Liver (tissue), 9 donors: ENCODE measurements around the gene CREB5. TPM values are rescaled to one million over a fixed set of nuclear protein-coding genes. Genes with fewer than 3 reads are reported as not detected.

ENCODE experiments used
- DNase-seq: peaks from one replicate; pipeline ENCODE4 v3.0.0-alpha.2; 2017; ENCODE audit warnings: low spot score
- H3K27ac ChIP-seq, 2 donors: one replicate each; pipeline ENCODE4 v1.7.0; 2013; ENCODE audit warnings: inconsistent platforms in 2 of 2, low read length in 2 of 2, control low read depth in 1 of 2, low read depth in 1 of 2, mild to moderate bottlenecking in 1 of 2
- H3K27me3 ChIP-seq, 4 donors: one replicate each; pipeline versions ENCODE4 v1.6.1 to v1.7.0; 2013; ENCODE audit warnings: low read length in 3 of 4, inconsistent platforms in 1 of 4, mild to moderate bottlenecking in 1 of 4, moderate library complexity in 1 of 4; ENCODE audit not compliant: control insufficient read depth in 4 of 4, insufficient read depth in 4 of 4
- H3K36me3 ChIP-seq, 4 donors: one replicate each; pipeline versions ENCODE4 v1.6.1 to v1.7.0; 2013; ENCODE audit warnings: low read length in 3 of 4, mild to moderate bottlenecking in 3 of 4, low read depth in 1 of 4, moderate library complexity in 1 of 4; ENCODE audit not compliant: control insufficient read depth in 4 of 4, insufficient read depth in 3 of 4
- H3K4me1 ChIP-seq, 4 donors: one replicate each; pipeline versions ENCODE4 v1.6.1 to v1.7.0; 2013; ENCODE audit warnings: low read length in 3 of 4, mild to moderate bottlenecking in 3 of 4, moderate library complexity in 1 of 4; ENCODE audit not compliant: control insufficient read depth in 4 of 4, insufficient read depth in 4 of 4
- H3K4me3 ChIP-seq, 3 donors: one replicate each; pipeline versions ENCODE4 v1.6.1 to v1.7.0; 2013; ENCODE audit warnings: low read length in 3 of 3, control low read depth in 1 of 3, low read depth in 1 of 3, mild to moderate bottlenecking in 1 of 3
- H3K9ac ChIP-seq, 2 donors: one replicate each; pipeline ENCODE4 v1.7.0; 2013; ENCODE audit warnings: low read length in 2 of 2, mild to moderate bottlenecking in 2 of 2, moderate library complexity in 2 of 2, control low read depth in 1 of 2, low read depth in 1 of 2
- H3K9me3 ChIP-seq, 4 donors: one replicate each; pipeline versions ENCODE4 v1.6.1 to v1.7.0; 2013; ENCODE audit warnings: low read length in 3 of 4; ENCODE audit not compliant: control insufficient read depth in 4 of 4
- ATF3 ChIP-seq: IDR thresholded peaks from 2 replicates; pipeline ENCODE4 v1.6.1; 2016; ENCODE audit warnings: antibody characterized with exemption
- CTCF ChIP-seq: fragments of 150-350 bp; IDR thresholded peaks from 2 replicates; pipeline ENCODE4 v1.5.1; 2017; ENCODE audit warnings: improper control_type of control experiment, low read depth, low read length; ENCODE audit not compliant: missing input control
- FOXA2 ChIP-seq: IDR thresholded peaks from 2 replicates; pipeline ENCODE4 v1.6.1; 2016; ENCODE audit warnings: antibody characterized with exemption
- GABPA ChIP-seq, 2 donors: IDR thresholded peaks in 1 of 2; conservative IDR thresholded peaks in 1 of 2; 2 replicates each; pipeline ENCODE4 v1.6.1; 2016; ENCODE audit warnings: antibody characterized with exemption in 2 of 2, mild to moderate bottlenecking in 1 of 2, moderate library complexity in 1 of 2
- HNF4A ChIP-seq, 2 donors: conservative IDR thresholded peaks; 2 replicates each; pipeline ENCODE4 v1.6.1; 2016; ENCODE audit warnings: antibody characterized with exemption in 2 of 2, mild to moderate bottlenecking in 2 of 2
- MAX ChIP-seq: IDR thresholded peaks from 2 replicates; pipeline ENCODE4 v1.6.1; 2016; ENCODE audit warnings: antibody characterized with exemption
- NR2F2 ChIP-seq: IDR thresholded peaks from 2 replicates; pipeline ENCODE4 v1.6.1; 2016; ENCODE audit warnings: antibody characterized with exemption
- REST ChIP-seq: IDR thresholded peaks from 2 replicates; pipeline ENCODE4 v1.6.1; 2016; ENCODE audit warnings: antibody characterized with exemption, mild to moderate bottlenecking
- SP1 ChIP-seq: IDR thresholded peaks from 2 replicates; pipeline ENCODE4 v1.6.1; 2018; ENCODE audit warnings: antibody characterized with exemption, mild to moderate bottlenecking
- WGBS: extraction: QIAGEN DNeasy Blood & Tissue Kit; methylation state at CpG from one replicate; pipeline ENCODE4 v1.1.7; 2013; 5-methylcytosine and 5-hydroxymethylcytosine counted together
- polyA plus RNA-seq, 2 donors: library from polyadenylated mRNA; stranded (reverse) in 1 of 2; unstranded in 1 of 2; fragments of 200-250 nt in 1 of 2; fragments of >200 nt in 1 of 2; fragmentation: Nextera tagmentation in 1 of 2; extraction: Ambion mirVana in 1 of 2; gene quantifications; one replicate each; pipeline versions ENCODE4 v1.2.1 to v1.2.3, GENCODE V29; 2013 to 2015
- total RNA-seq, 2 donors: library from RNA; depleted of rRNA; stranded (reverse); fragments of >200 nt; gene quantifications; one replicate each; pipeline ENCODE4 v1.2.3, GENCODE V29; 2014
- donor health status: healthy.
- donor health status: healthy.
- donor health status: healthy.
- donor health status: healthy.
- donor health status: healthy.

The CREB5 gene
- total and polyA plus RNA-seq, 4 donors: 0.25 to 0.92 (median 0.67) TPM

GRCh38 chr7:28711114-28711513 is 298.8 kb downstream of the CREB5 start (continued):
- TF ChIP-seq REST: no peak
- no peak for TF ChIP-seq NR2F2
- no peak for TF ChIP-seq GABPA (IDR thresholded peaks at IDR 0.05 in 1 of 2, conservative IDR thresholded peaks at IDR 0.05 in 1 of 2)
- no peak for TF ChIP-seq FOXA2
- TF ChIP-seq SP1: no peak

- Histone ChIP-seq H3K27ac (no peak overlapping the region), H3K9ac (no peak overlapping the region), H3K36me3 (no peaks in the 10 kb centered on the region), H3K4me3 (no peak overlapping the region), H3K9me3 (no peaks in the 10 kb centered on the region), H3K4me1 (no peaks in the 10 kb centered on the region), H3K27me3 (peaks cover 0 to 3% (median under 1%) of the 10 kb centered on the region in 4 donors)
- 90% methylated on average over 6 of the region's 6 CpGs for WGBS
- DNase-seq: no peak
- TF ChIP-seq SP1: no peak
These were observed 302.3 kb downstream of the CREB5 start for GRCh38 chr7:28714459-28715120.

- peaks cover 0 to 2% (median 0%) of the 10 kb centered on the region in 4 donors for H3K27me3 ChIP-seq
- H3K9me3 ChIP-seq: no peaks in the 10 kb centered on the region
- no peak for DNase-seq
- TF ChIP-seq MAX (no peak), FOXA2 (no peak), ATF3 (no peak), HNF4A (conservative IDR thresholded peaks at IDR 0.05) (no peak)
- 70% methylated on average over 3 of the region's 3 CpGs for WGBS
- no peaks in the 10 kb centered on the region for H3K4me1 ChIP-seq
- no peak overlapping the region for H3K4me3 ChIP-seq
- no peaks in the 10 kb centered on the region for H3K36me3 ChIP-seq
- H3K27ac ChIP-seq: no peak overlapping the region
- no peak overlapping the region for H3K9ac ChIP-seq
These were observed 305.2 kb downstream of the CREB5 start for GRCh38 chr7:28717445-28718054.

- 81% methylated on average over 9 of the region's 9 CpGs for WGBS
- peaks cover 0 to 2% (median 0%) of the 10 kb centered on the region in 4 donors for H3K27me3 ChIP-seq
- no peak for DNase-seq
- no peak overlapping the region for H3K9ac ChIP-seq
- no peak overlapping the region for H3K27ac ChIP-seq
- H3K9me3 ChIP-seq: no peaks in the 10 kb centered on the region
- no peak for TF ChIP-seq CTCF
- H3K36me3 ChIP-seq: no peaks in the 10 kb centered on the region
- no peak overlapping the region for H3K4me3 ChIP-seq
- H3K4me1 ChIP-seq: no peaks in the 10 kb centered on the region
These were observed 305.8 kb downstream of the CREB5 start for GRCh38 chr7:28718055-28718481.
